Measurements from ENCODE around the gene CEP97. TPM values are rescaled to one million over a fixed set of nuclear protein-coding genes. Genes with fewer than 3 reads are reported as not detected.

The CEP97 gene
- total and polyA plus RNA-seq, 2 experiments from 2014 or later: 5.0 to 19.0 TPM

DNA sequence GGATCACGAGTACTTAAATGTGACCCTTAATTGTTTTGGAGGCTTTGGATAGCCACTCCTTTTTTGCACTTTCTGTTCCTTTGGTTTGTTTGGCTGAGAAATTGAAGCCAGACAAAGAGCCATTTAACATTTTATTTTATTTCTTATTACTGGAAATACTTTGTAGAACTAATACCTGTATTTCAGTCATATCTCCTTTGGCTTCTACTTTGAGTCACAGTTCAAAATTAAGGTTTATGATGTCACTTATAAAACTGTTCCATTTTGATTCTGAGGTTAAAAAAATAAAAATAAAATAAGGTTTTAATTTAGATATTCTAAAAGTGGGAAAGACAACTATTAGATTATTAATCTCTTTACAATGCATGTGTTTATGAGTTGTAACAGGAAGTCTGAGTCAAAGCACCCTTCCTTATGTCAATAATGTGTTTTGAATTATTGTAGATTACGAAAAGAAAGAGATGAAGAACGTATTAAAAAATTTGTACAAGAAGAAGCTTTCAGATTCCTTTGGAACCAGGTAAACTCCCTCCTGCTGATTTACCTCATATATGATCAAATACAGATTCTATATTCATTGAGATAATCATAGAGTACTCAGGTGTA, 37.7 kb downstream of the CEP97 start:
- Histone ChIP-seq H3K4me2 (no peak overlapping the region), H2AFZ (no peak overlapping the region), H3K4me3 (no peak overlapping the region), H3K9me2 (ENCODE audit: insufficient read depth) (no peaks in the 10 kb centered on the region), H3K27ac (ENCODE audit: low read depth) (no peak overlapping the region), H3K79me2 (replicated peaks; ENCODE audit: insufficient read depth) (no peaks in the 10 kb centered on the region), H3K36me3 (ENCODE audit: insufficient read depth) (peaks cover 31% of the 10 kb centered on the region), H3F3A (replicated peaks; ENCODE audit: low read depth) (no peaks in the 10 kb centered on the region), H3K4me1 (ENCODE audit: insufficient read depth) (no peaks in the 10 kb centered on the region), H4K20me1 (replicated peaks; ENCODE audit: insufficient read depth) (no peaks in the 10 kb centered on the region), H3K27me3 (ENCODE audit: insufficient read depth) (no peaks in the 10 kb centered on the region)
- H3K9me3 Mint-ChIP-seq: no peaks in the 10 kb centered on the region
- no peak for TF ChIP-seq STAT1 (IDR thresholded peaks at IDR 0.05; ENCODE audit: unreplicated experiment)
- TF ChIP-seq EZH2 (IDR thresholded peaks at IDR 0.05; ENCODE audit: low read depth, unreplicated experiment): no peak
- no peak for TF ChIP-seq ZNF331 (CRISPR knock-in tag; IDR thresholded peaks at IDR 0.05; ENCODE audit: low read depth)
- TF ChIP-seq EZH2phosphoT487 (IDR thresholded peaks at IDR 0.05; ENCODE audit: unreplicated experiment): no peak
- no peak for TF ChIP-seq POLR2AphosphoS5 (IDR thresholded peaks at IDR 0.05; ENCODE audit: low read depth)
- TF ChIP-seq, protein P1, sequence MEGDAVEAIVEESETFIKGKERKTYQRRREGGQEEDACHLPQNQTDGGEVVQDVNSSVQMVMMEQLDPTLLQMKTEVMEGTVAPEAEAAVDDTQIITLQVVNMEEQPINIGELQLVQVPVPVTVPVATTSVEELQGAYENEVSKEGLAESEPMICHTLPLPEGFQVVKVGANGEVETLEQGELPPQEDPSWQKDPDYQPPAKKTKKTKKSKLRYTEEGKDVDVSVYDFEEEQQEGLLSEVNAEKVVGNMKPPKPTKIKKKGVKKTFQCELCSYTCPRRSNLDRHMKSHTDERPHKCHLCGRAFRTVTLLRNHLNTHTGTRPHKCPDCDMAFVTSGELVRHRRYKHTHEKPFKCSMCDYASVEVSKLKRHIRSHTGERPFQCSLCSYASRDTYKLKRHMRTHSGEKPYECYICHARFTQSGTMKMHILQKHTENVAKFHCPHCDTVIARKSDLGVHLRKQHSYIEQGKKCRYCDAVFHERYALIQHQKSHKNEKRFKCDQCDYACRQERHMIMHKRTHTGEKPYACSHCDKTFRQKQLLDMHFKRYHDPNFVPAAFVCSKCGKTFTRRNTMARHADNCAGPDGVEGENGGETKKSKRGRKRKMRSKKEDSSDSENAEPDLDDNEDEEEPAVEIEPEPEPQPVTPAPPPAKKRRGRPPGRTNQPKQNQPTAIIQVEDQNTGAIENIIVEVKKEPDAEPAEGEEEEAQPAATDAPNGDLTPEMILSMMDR (conservative IDR thresholded peaks at IDR 0.05; ENCODE audit: low read depth in 2 of 2): no peak
- TF ChIP-seq CREB1 (CRISPR knock-in tag; IDR thresholded peaks at IDR 0.05; ENCODE audit: low read depth): no peak
- no peak for TF ChIP-seq NANOG (IDR thresholded peaks at IDR 0.05; ENCODE audit: borderline replicate concordance)
- TF ChIP-seq, protein P2, sequence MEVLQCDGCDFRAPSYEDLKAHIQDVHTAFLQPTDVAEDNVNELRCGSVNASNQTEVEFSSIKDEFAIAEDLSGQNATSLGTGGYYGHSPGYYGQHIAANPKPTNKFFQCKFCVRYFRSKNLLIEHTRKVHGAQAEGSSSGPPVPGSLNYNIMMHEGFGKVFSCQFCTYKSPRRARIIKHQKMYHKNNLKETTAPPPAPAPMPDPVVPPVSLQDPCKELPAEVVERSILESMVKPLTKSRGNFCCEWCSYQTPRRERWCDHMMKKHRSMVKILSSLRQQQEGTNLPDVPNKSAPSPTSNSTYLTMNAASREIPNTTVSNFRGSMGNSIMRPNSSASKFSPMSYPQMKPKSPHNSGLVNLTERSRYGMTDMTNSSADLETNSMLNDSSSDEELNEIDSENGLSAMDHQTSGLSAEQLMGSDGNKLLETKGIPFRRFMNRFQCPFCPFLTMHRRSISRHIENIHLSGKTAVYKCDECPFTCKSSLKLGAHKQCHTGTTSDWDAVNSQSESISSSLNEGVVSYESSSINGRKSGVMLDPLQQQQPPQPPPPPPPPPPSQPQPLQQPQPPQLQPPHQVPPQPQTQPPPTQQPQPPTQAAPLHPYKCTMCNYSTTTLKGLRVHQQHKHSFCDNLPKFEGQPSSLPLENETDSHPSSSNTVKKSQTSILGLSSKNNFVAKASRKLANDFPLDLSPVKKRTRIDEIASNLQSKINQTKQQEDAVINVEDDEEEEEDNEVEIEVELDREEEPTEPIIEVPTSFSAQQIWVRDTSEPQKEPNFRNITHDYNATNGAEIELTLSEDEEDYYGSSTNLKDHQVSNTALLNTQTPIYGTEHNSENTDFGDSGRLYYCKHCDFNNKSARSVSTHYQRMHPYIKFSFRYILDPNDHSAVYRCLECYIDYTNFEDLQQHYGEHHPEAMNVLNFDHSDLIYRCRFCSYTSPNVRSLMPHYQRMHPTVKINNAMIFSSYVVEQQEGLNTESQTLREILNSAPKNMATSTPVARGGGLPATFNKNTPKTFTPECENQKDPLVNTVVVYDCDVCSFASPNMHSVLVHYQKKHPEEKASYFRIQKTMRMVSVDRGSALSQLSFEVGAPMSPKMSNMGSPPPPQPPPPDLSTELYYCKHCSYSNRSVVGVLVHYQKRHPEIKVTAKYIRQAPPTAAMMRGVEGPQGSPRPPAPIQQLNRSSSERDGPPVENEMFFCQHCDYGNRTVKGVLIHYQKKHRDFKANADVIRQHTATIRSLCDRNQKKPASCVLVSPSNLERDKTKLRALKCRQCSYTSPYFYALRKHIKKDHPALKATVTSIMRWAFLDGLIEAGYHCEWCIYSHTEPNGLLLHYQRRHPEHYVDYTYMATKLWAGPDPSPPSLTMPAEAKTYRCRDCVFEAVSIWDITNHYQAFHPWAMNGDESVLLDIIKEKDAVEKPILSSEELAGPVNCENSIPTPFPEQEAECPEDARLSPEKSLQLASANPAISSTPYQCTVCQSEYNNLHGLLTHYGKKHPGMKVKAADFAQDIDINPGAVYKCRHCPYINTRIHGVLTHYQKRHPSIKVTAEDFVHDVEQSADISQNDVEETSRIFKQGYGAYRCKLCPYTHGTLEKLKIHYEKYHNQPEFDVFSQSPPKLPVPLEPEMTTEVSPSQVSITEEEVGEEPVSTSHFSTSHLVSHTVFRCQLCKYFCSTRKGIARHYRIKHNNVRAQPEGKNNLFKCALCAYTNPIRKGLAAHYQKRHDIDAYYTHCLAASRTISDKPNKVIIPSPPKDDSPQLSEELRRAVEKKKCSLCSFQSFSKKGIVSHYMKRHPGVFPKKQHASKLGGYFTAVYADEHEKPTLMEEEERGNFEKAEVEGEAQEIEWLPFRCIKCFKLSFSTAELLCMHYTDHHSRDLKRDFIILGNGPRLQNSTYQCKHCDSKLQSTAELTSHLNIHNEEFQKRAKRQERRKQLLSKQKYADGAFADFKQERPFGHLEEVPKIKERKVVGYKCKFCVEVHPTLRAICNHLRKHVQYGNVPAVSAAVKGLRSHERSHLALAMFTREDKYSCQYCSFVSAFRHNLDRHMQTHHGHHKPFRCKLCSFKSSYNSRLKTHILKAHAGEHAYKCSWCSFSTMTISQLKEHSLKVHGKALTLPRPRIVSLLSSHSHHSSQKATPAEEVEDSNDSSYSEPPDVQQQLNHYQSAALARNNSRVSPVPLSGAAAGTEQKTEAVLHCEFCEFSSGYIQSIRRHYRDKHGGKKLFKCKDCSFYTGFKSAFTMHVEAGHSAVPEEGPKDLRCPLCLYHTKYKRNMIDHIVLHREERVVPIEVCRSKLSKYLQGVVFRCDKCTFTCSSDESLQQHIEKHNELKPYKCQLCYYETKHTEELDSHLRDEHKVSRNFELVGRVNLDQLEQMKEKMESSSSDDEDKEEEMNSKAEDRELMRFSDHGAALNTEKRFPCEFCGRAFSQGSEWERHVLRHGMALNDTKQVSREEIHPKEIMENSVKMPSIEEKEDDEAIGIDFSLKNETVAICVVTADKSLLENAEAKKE (CRISPR knock-in tag; IDR thresholded peaks at IDR 0.05): no peak
- TF ChIP-seq, protein P3, sequence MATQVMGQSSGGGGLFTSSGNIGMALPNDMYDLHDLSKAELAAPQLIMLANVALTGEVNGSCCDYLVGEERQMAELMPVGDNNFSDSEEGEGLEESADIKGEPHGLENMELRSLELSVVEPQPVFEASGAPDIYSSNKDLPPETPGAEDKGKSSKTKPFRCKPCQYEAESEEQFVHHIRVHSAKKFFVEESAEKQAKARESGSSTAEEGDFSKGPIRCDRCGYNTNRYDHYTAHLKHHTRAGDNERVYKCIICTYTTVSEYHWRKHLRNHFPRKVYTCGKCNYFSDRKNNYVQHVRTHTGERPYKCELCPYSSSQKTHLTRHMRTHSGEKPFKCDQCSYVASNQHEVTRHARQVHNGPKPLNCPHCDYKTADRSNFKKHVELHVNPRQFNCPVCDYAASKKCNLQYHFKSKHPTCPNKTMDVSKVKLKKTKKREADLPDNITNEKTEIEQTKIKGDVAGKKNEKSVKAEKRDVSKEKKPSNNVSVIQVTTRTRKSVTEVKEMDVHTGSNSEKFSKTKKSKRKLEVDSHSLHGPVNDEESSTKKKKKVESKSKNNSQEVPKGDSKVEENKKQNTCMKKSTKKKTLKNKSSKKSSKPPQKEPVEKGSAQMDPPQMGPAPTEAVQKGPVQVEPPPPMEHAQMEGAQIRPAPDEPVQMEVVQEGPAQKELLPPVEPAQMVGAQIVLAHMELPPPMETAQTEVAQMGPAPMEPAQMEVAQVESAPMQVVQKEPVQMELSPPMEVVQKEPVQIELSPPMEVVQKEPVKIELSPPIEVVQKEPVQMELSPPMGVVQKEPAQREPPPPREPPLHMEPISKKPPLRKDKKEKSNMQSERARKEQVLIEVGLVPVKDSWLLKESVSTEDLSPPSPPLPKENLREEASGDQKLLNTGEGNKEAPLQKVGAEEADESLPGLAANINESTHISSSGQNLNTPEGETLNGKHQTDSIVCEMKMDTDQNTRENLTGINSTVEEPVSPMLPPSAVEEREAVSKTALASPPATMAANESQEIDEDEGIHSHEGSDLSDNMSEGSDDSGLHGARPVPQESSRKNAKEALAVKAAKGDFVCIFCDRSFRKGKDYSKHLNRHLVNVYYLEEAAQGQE (IDR thresholded peaks at IDR 0.05; ENCODE audit: unreplicated experiment): no peak
- no peak for TF ChIP-seq JUNB (IDR thresholded peaks at IDR 0.05; ENCODE audit: unreplicated experiment)
- no peak for TF ChIP-seq ZNF114 (CRISPR knock-in tag; IDR thresholded peaks at IDR 0.05)
- TF ChIP-seq, protein P4, sequence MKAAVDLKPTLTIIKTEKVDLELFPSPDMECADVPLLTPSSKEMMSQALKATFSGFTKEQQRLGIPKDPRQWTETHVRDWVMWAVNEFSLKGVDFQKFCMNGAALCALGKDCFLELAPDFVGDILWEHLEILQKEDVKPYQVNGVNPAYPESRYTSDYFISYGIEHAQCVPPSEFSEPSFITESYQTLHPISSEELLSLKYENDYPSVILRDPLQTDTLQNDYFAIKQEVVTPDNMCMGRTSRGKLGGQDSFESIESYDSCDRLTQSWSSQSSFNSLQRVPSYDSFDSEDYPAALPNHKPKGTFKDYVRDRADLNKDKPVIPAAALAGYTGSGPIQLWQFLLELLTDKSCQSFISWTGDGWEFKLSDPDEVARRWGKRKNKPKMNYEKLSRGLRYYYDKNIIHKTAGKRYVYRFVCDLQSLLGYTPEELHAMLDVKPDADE (IDR thresholded peaks at IDR 0.05): no peak
- H3K4me1 Mint-ChIP-seq: no peaks in the 10 kb centered on the region
- H3K27ac Mint-ChIP-seq: no peak overlapping the region
- H3K36me3 Mint-ChIP-seq (ENCODE audit: low read depth): peaks cover 29% of the 10 kb centered on the region
- ATAC-seq (no peak), DNase-seq (ENCODE audit: low spot score) (no peak)
- no peak overlapping the region for H3K4me3 Mint-ChIP-seq
- H3K27me3 Mint-ChIP-seq (ENCODE audit: insufficient read depth, low read depth, poor library complexity): no peaks in the 10 kb centered on the region
